ENCODE measurements around the gene PAOX.

DNA sequence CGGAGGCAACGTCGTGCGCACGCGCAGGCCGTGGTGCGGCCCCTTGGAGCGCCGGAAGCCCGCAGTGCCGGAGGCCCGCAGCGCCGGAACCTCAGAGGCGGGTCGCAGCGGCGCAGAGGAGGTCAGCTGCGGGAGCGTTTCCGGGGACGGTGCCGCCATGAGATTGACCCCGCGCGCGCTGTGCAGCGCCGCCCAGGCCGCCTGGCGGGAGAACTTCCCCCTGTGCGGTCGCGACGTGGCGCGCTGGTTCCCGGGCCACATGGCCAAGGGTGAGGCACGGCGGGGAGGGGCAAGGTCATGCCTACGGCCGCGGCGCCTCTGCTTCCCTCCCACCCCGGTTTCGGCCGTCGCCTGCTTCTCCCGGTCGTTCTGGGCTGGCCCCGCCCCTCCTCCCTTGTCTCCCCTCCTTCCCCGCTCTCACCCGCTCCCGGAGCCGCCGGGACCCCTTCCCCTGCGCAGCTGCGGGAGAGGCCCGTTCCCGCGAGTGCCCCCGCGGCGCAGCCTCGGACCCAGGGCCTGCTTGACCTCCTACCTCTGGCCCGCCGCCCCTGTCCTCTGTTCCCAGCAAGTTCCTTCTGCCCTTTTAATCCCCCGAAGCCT, 15.1 kb downstream of the PAOX start, which contains the start of gene MTG1:
- TF ChIP-seq, protein P1, sequence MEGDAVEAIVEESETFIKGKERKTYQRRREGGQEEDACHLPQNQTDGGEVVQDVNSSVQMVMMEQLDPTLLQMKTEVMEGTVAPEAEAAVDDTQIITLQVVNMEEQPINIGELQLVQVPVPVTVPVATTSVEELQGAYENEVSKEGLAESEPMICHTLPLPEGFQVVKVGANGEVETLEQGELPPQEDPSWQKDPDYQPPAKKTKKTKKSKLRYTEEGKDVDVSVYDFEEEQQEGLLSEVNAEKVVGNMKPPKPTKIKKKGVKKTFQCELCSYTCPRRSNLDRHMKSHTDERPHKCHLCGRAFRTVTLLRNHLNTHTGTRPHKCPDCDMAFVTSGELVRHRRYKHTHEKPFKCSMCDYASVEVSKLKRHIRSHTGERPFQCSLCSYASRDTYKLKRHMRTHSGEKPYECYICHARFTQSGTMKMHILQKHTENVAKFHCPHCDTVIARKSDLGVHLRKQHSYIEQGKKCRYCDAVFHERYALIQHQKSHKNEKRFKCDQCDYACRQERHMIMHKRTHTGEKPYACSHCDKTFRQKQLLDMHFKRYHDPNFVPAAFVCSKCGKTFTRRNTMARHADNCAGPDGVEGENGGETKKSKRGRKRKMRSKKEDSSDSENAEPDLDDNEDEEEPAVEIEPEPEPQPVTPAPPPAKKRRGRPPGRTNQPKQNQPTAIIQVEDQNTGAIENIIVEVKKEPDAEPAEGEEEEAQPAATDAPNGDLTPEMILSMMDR (tag by site-specific recombination; IDR thresholded peaks at IDR 0.05): peak; percentile 97
- TF ChIP-seq ZBTB20 (tag by site-specific recombination; IDR thresholded peaks at IDR 0.05) (peak; percentile 100), ZNF639 (tag by site-specific recombination; IDR thresholded peaks at IDR 0.05) (peak; percentile 15; the same call in 1 of the 2 replicates), ZNF555 (tag by site-specific recombination; conservative IDR thresholded peaks at IDR 0.05) (no peak), ZBTB8A (tag by site-specific recombination; IDR thresholded peaks at IDR 0.05) (0 out of 2 replicates have a peak, but pooled peaks have one; percentile 34)

Data from HEK293 (cell line).